ENCODE results near the gene PLEKHJ1.

PLEKHJ1 gene

GRCh38 chr19:2269244-2270156, 33.4 kb upstream of the PLEKHJ1 start:
- DNase-seq (ENCODE audit: low read depth), result peak; percentile 98

GRCh38 chr19:2268861-2269243, 32.7 kb upstream of the PLEKHJ1 start:
- DNase-seq (ENCODE audit: low read depth), result no peak

GRCh38 chr19:2268480-2268830, 32.3 kb upstream of the PLEKHJ1 start:
- DNase-seq (ENCODE audit: low read depth), result no peak

- no peak for DNase-seq (ENCODE audit: low read depth)
Observed at GRCh38 chr19:2266183-2266993, 30.3 kb upstream of the PLEKHJ1 start.

DNA sequence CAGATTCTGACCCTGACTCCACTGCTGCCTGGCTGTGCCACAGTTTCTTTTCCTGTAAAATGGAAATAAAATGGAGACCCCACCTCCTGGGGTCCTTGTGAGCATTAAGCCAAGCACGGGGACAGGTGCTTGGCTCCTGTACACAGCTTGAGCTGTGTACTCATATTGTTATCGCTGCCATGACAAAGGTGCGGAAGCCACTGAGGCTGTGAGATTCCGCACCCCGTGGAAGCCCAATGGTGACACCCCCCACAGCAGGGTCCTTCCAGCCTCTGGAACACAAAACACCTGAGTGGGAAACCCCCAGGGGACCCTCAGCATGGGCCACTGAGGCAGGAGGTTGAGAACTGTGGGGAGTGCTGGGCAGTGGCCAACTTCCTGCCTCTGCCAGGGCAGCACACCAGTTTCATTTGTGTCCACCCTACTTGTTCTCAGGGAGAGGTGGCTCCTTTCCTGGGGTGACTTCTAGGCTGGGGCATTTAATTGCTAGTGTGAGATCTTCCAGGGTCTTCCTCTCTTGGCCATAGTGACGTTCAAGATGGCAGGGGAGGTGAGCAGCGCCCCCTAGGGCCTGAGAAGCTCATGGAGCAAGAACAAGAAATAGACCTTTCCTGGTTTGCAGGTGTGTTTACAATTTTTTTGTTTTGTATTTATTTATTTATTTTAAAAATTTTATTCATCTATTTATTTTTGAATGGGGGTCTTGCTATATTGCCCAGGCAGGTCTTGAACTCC, 25.5 kb upstream of the PLEKHJ1 start:
- no peak for DNase-seq (ENCODE audit: low read depth)

- no peak for DNase-seq (ENCODE audit: low read depth)
Observed at GRCh38 chr19:2260341-2260805, 24.2 kb upstream of the PLEKHJ1 start.

DNA sequence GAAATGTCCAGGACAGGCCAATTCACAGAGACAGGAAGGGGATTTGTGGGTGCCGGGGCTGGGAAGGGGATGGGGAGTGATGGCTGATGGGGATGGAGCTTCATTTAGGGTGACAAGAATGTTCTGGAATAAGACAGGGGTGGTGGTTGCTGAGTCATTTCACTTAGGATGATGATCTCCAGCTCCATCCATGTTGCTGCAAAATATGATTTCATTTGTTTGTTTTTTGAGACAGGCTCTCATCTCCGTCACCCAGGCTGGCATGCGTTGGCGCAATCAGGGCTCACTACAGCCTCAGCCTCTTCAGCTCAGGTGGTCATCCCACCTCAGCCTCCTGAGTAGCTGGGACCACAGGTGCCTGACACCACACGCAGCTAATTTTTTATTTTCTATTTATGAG, 23.2 kb upstream of the PLEKHJ1 start:
- DNase-seq (ENCODE audit: low read depth), result no peak

- DNase-seq (ENCODE audit: low read depth), result no peak
Observed at GRCh38 chr19:2255982-2256685, 20.0 kb upstream of the PLEKHJ1 start, which contains the start of gene JSRP1. Gene JSRP1 (minus strand): TSS chr19:2256417. CDS start chr19:2255314, 1,103 bp downstream.

DNA sequence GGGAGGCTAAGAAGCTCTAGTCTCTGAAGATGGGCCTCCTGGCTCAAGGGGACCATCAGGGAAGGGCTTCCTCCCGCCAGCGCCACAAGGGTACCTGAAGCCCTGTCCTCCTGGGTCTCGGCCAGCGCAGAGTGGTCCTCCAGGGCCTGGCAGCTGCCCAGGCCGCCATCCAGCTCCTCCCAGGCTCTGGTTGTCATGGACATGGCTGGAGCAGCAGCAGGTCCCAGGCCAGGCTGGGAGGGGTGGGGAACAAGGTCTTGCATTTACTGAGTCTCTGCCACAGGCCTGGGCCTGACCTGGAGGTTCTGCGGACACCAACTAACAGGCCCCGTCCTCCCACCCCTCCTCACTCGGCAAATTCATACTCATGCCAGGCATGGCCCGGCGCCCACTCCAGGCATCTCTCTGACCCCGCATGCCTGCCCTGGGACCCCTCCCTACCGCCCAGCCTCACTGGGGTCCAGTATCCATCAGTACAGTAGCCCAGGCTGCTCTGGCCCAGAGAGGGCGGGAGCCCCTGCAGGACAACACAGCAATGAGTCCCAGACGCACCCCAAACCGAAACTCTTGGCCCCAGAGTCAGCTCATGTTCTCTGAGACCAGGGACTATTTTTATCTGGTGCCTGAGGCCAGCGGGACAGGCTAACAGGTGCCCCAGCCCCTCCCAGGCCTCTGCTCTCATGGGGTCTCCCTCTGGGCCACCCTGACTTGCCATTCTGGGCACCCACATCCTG, 19.1 kb upstream of the PLEKHJ1 start:
- no peak for DNase-seq (ENCODE audit: low read depth)

GRCh38 chr19:2254064-2254872, 18.1 kb upstream of the PLEKHJ1 start:
- DNase-seq (ENCODE audit: low read depth), result no peak

GRCh38 chr19:2253106-2254063, 17.3 kb upstream of the PLEKHJ1 start:
- DNase-seq (ENCODE audit: low read depth), result no peak

- DNase-seq (ENCODE audit: low read depth), result no peak
Observed at GRCh38 chr19:2252797-2253105, 16.6 kb upstream of the PLEKHJ1 start.

- no peak for DNase-seq (ENCODE audit: low read depth)
Observed at GRCh38 chr19:2252055-2252796, 16.1 kb upstream of the PLEKHJ1 start.

GRCh38 chr19:2251106-2252054, 15.3 kb upstream of the PLEKHJ1 start:
- DNase-seq (ENCODE audit: low read depth), result no peak

GRCh38 chr19:2250766-2251105, 14.6 kb upstream of the PLEKHJ1 start:
- DNase-seq (ENCODE audit: low read depth), result no peak

GRCh38 chr19:2249880-2250765, 14.0 kb upstream of the PLEKHJ1 start:
- DNase-seq (ENCODE audit: low read depth), result no peak
